Measurements from ENCODE around the gene RAB35. TPM values are rescaled to one million over a fixed set of nuclear protein-coding genes. Genes with fewer than 3 reads are reported as not detected.
A peak's percentile ranks its signal among the peaks of the same experiment; 100 is the strongest.

RAB35 gene
- total RNA-seq, 2 experiments from 2014 or later, result 58.4 to 63.2 TPM

GRCh38 chr12:120093592-120094355 lies 22.8 kb downstream of the RAB35 start:
- no peaks in the 10 kb centered on the region for H3K27me3 Mint-ChIP-seq
- no peak for ATAC-seq
- peaks cover 4% of the 10 kb centered on the region for H3K4me1 Mint-ChIP-seq
- peaks cover 26% of the 10 kb centered on the region for H3K36me3 Mint-ChIP-seq (ENCODE audit: low read depth)
- no peak overlapping the region for H3K4me3 Mint-ChIP-seq
- ChIA-PET CTCF (interaction anchor here (0.8 kb wide), 1 partner anchor 97 kb away, joined by 3 read pairs; no protein-coding TSS in a partner anchor), POLR2A (interaction anchor here (0.6 kb wide), 1 partner anchor 145 kb away, joined by 6 read pairs; no protein-coding TSS in a partner anchor)
- intact Hi-C loops (cut with DNase I, micrococcal nuclease), result no loop called here
- H3K9me3 Mint-ChIP-seq (ENCODE audit: low read depth), result no peaks in the 10 kb centered on the region
- peak; percentile 33 for DNase-seq
- H3K27ac Mint-ChIP-seq, result no peak overlapping the region

DNA sequence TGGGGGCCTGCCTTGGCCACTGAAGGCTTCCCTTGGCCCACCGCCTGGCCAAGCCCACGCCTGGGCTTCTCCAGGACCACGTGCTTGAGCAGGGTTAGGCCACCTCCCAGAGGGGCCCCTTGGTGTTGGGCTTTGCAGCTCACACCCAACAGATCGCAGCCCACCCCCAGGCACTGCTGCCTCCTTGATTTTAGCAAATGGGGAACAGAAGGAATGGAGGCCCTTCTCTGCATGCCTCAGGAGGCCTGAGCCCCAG lies 23.3 kb downstream of the RAB35 start:
- DNase-seq, result no peak
- H3K27ac Mint-ChIP-seq, result no peak overlapping the region
- H3K9me3 Mint-ChIP-seq (ENCODE audit: low read depth), result no peaks in the 10 kb centered on the region
- ATAC-seq, result no peak
- H3K4me3 Mint-ChIP-seq, result no peak overlapping the region
- intact Hi-C loops (cut with DNase I, micrococcal nuclease), result no loop called here
- H3K27me3 Mint-ChIP-seq, result no peaks in the 10 kb centered on the region
- POLR2A ChIA-PET, result interaction anchor here (0.6 kb wide), 2 partner anchors 144 to 184 kb away, joined by 4 to 6 read pairs; no protein-coding TSS in a partner anchor
- CTCF ChIA-PET, result no interaction called here
- peaks cover 23% of the 10 kb centered on the region for H3K36me3 Mint-ChIP-seq (ENCODE audit: low read depth)
- H3K4me1 Mint-ChIP-seq, result peaks cover 4% of the 10 kb centered on the region

DNA sequence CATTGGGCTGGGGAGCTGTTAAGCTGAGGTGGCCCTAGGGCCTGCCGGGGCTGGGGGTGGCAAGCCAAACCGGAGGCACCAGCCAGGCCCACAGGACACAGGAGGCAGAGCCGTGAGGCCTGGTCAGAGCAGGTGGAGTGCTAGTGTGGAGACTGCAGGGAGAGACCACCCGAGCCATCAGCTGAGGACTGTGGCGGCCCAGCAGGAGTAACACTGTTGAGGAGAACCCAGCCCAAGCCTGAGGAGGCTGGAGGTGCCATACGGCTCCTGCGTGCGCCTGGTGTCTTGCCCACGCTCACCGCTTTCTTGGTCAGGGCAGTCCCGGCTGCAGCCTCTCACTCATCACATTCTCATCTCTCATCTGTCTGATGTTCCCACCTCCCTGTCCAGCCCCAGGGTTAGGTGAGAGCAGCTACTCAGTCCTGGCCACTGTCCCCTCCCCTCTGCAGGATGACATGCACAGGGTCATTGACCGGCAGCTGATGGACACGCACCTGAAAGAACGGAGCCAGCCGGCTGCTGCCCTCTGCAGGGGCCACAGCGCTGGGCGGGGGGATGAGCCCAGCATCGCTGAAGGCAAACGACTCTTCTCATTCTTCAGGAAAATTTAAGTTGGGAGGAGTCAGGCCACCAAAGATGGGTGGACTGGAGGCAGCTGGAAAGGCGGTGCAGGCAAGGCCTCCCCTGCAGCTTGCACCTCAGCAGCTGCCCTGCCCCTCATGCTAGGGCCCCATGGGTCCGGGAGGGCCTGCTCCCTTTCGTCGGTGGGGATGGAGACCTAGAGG lies 23.8 kb downstream of the RAB35 start:
- H3K27ac Mint-ChIP-seq, result peak overlapping the region; percentile 2
- peaks cover 5% of the 10 kb centered on the region for H3K4me1 Mint-ChIP-seq
- no peak overlapping the region for H3K4me3 Mint-ChIP-seq
- no peaks in the 10 kb centered on the region for H3K27me3 Mint-ChIP-seq
- ATAC-seq (no peak), DNase-seq (no peak)
- H3K9me3 Mint-ChIP-seq (ENCODE audit: low read depth), result no peaks in the 10 kb centered on the region
- peaks cover 23% of the 10 kb centered on the region for H3K36me3 Mint-ChIP-seq (ENCODE audit: low read depth)
- CTCF ChIA-PET, result interaction anchor here (0.6 to 0.7 kb wide), 2 partner anchors 23 to 104 kb away, joined by 3 read pairs; partner anchors contain the start of gene BICDL1
- POLR2A ChIA-PET, result interaction anchor here (0.6 to 0.8 kb wide), 3 partner anchors 19 to 184 kb away, joined by 4 to 7 read pairs (median 6); no protein-coding TSS in a partner anchor
- intact Hi-C loops (cut with DNase I, micrococcal nuclease), result no loop called here

- peaks cover 30% of the 10 kb centered on the region for H3K36me3 Mint-ChIP-seq (ENCODE audit: low read depth)
These were observed 25.0 kb downstream of the RAB35 start for GRCh38 chr12:120091371-120092090.

DNA sequence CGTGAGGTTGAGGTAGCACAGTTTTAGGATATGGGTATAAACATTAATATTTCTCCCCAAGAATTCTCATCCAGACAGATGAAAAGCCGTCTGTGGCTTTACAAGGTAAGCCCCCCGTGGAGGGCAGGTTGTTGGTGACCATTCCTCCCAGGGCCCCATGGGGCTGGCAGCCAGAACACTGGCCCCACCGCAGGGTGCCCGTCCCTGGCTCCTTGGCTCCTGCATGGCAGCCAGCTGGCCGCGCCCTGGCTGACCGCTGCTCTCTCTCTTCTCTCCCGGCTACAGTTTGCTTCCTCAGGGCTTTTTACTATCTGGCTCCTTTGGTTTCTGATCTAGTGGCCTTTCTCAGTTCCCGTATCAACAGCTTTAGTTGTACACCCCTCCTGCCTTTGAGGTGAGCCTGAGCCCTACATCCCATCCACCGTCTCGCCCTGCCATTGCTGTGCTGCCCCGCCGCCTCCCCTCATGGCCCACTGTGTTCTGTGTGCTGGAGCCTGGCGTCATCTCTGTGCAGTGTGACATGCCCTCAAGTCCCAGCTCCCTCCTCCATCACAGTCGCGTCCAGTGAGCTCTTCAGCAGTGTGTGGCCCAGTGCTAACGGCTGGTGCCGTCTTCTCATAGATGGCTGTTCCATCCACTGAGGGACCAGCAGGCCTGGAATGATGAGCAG lies 25.8 kb downstream of the RAB35 start:
- ATAC-seq, result no peak
- POLR2A ChIA-PET, result interaction anchor here (0.7 kb wide), 1 partner anchor 76 kb away, joined by 3 read pairs; no protein-coding TSS in a partner anchor
- intact Hi-C loops (cut with DNase I, micrococcal nuclease), result no loop called here
- H3K27me3 Mint-ChIP-seq, result no peaks in the 10 kb centered on the region
- H3K27ac Mint-ChIP-seq, result no peak overlapping the region
- peaks cover 23% of the 10 kb centered on the region for H3K4me1 Mint-ChIP-seq
- no peak overlapping the region for H3K4me3 Mint-ChIP-seq
- no peaks in the 10 kb centered on the region for H3K9me3 Mint-ChIP-seq (ENCODE audit: low read depth)
- no peak for DNase-seq
- CTCF ChIA-PET, result interaction anchor here (0.7 to 1.0 kb wide), 2 partner anchors 22 to 129 kb away, joined by 3 to 4 read pairs; no protein-coding TSS in a partner anchor
- peaks cover 29% of the 10 kb centered on the region for H3K36me3 Mint-ChIP-seq (ENCODE audit: low read depth)

More at GRCh38 chr12:120091371-120092090, 25.0 kb downstream of the RAB35 start:
- DNase-seq, result no peak
- peak overlapping the region; percentile 7 for H3K27ac Mint-ChIP-seq
- no peak for ATAC-seq
- peaks cover 15% of the 10 kb centered on the region for H3K4me1 Mint-ChIP-seq
- ChIA-PET POLR2A (interaction anchor here (0.6 kb wide), 1 partner anchor 173 kb away, joined by 4 read pairs; no protein-coding TSS in a partner anchor), CTCF (interaction anchor here (0.6 to 0.7 kb wide), 2 partner anchors 22 to 103 kb away, joined by 3 read pairs; partner anchors contain the start of gene BICDL1)
- no peaks in the 10 kb centered on the region for H3K9me3 Mint-ChIP-seq (ENCODE audit: low read depth)
- no peak overlapping the region for H3K4me3 Mint-ChIP-seq
- intact Hi-C loops (cut with DNase I, micrococcal nuclease), result no loop called here
- H3K27me3 Mint-ChIP-seq, result no peaks in the 10 kb centered on the region

DNA sequence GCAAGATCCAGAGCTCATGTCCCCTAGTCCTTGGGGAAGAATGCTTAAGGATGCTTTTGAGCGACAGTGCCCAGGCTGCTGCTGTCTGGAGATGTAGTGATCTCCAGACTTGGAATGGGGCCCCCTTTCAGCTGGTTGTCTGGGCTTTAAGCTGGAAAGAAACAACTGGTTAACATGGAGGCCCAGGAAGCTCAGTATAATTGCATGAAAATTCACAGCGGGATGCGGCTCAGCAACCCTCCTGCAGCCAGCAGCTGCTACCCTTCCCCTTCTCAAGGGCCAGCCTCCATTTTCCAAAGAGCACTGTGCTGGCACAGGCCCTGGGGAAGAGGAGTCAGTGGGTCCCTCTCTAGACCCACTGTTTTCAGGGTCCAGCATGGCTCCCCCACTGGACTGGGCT lies 26.3 kb downstream of the RAB35 start:
- DNase-seq (no peak), ATAC-seq (no peak)
- CTCF ChIA-PET, result interaction anchor here (0.7 to 1.0 kb wide), 2 partner anchors 21 to 129 kb away, joined by 3 to 4 read pairs; no protein-coding TSS in a partner anchor
- H3K27ac Mint-ChIP-seq, result no peak overlapping the region
- POLR2A ChIA-PET, result no interaction called here
- H3K36me3 Mint-ChIP-seq (ENCODE audit: low read depth), result peaks cover 35% of the 10 kb centered on the region
- no peak overlapping the region for H3K4me3 Mint-ChIP-seq
- H3K4me1 Mint-ChIP-seq, result peaks cover 29% of the 10 kb centered on the region
- no peaks in the 10 kb centered on the region for H3K9me3 Mint-ChIP-seq (ENCODE audit: low read depth)
- H3K27me3 Mint-ChIP-seq, result no peaks in the 10 kb centered on the region
- intact Hi-C loops (cut with DNase I, micrococcal nuclease), result no loop called here

DNA sequence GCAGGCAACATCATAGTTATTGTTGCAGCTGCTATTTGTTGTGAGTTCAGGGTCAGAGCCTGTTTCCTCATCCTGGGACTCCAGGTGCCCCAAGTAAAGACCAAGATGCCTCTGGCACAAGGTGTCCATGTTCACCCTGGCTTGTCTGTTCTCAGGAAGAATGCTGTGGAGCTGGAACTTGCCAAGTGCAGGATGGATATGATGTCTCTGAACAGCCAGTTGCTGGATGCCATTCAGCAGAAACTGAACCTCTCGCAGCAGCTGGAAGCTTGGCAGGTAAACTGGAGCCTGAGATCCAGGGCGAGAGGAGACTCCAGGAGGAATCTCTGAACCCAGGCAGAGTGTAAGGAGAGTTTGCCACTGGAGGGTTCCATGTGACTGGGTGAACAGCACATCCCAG lies 26.8 kb downstream of the RAB35 start:
- intact Hi-C loops (cut with DNase I, micrococcal nuclease), result no loop called here
- Mint-ChIP-seq H3K36me3 (ENCODE audit: low read depth) (peaks cover 38% of the 10 kb centered on the region), H3K9me3 (ENCODE audit: low read depth) (no peaks in the 10 kb centered on the region), H3K27me3 (no peaks in the 10 kb centered on the region), H3K4me3 (no peak overlapping the region), H3K4me1 (peaks cover 33% of the 10 kb centered on the region), H3K27ac (no peak overlapping the region)
- DNase-seq (no peak), ATAC-seq (no peak)
- POLR2A ChIA-PET, result no interaction called here
- CTCF ChIA-PET, result interaction anchor here (0.7 to 1.0 kb wide), 2 partner anchors 21 to 128 kb away, joined by 3 to 4 read pairs; no protein-coding TSS in a partner anchor

GRCh38 chr12:120089105-120089504 lies 27.4 kb downstream of the RAB35 start:
- DNase-seq (no peak), ATAC-seq (no peak)
- H3K36me3 Mint-ChIP-seq (ENCODE audit: low read depth), result peaks cover 42% of the 10 kb centered on the region
- ChIA-PET POLR2A (no interaction called here), CTCF (interaction anchor here (0.6 to 2.5 kb wide), 3 partner anchors 11 to 37 kb away, joined by 3 to 6 read pairs (median 3); no protein-coding TSS in a partner anchor)
- no peak overlapping the region for H3K27ac Mint-ChIP-seq
- H3K4me1 Mint-ChIP-seq, result peaks cover 40% of the 10 kb centered on the region
- H3K27me3 Mint-ChIP-seq, result no peaks in the 10 kb centered on the region
- H3K4me3 Mint-ChIP-seq, result no peak overlapping the region
- no peaks in the 10 kb centered on the region for H3K9me3 Mint-ChIP-seq (ENCODE audit: low read depth)
- intact Hi-C loops (cut with DNase I, micrococcal nuclease), result no loop called here

DNA sequence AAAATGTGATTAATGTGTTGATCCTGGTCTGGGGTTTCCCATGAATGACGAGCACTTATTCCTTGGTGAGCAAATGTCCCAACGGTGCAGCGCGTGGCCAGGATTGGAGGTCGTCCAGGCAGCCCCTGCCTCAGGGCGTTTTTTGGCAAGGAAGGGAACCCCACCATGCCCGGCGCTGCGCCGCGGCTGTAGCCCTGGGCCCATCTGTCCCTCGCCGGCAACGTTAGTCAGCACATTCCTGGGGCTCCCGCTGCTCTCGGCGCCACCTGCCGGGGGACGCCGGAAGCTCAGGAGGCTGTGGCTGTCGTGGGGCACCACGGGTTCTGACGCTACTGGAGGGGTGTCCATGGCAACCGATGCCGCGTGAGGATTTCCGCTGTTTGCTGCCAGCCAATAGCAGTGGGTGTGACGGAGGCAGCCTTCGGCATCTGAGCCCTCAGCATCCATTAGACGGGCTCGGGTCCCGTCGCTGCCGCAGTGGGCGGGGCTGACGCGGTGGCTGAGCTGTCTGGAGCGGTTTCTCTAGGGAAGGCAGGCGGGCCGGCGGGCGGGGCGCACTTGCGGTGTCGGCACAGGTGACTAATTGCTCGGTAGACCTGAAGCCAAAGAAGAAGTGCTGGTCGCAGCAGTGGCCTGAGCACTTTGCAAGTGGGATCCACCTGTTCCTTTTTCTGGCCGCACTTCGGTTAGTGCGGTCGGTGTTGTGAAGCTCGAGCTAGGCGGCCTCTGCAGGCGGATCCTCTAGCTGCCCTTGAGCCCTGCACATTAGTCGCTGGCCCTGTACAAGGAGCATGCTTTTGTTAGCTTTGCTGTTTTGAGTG lies 29.5 kb downstream of the RAB35 start:
- DNase-seq (peak; percentile 100), ATAC-seq (peak; percentile 98)
- H3K9me3 Mint-ChIP-seq (ENCODE audit: low read depth), result no peaks in the 10 kb centered on the region
- H3K36me3 Mint-ChIP-seq (ENCODE audit: low read depth), result peaks cover 50% of the 10 kb centered on the region
- ChIA-PET CTCF (interaction anchor here (0.5 to 2.5 kb wide), 25 partner anchors 9 to 198 kb away, joined by 3 to 11 read pairs (median 3); partner anchors contain the start of genes BICDL1 and RAB35), POLR2A (interaction anchor here (0.6 to 1.4 kb wide), 12 partner anchors 30 to 204 kb away, joined by 3 to 16 read pairs (median 4); partner anchors contain the start of genes BICDL1, RAB35, RNU4-2 and RPLP0)
- no peaks in the 10 kb centered on the region for H3K27me3 Mint-ChIP-seq
- intact Hi-C loops (cut with DNase I, micrococcal nuclease), result loop anchor here (1.0 to 2.0 kb wide), 14 partner anchors 29 to 420 kb away; partner anchors contain the start of genes BICDL1 (in 1 of the 2), CIT (in 1 of the 2), GCN1 (in 1 of the 2) and RAB35 (in 1 of the 2)
- H3K4me3 Mint-ChIP-seq, result peak overlapping the region; percentile 46
- H3K4me1 Mint-ChIP-seq, result peaks cover 41% of the 10 kb centered on the region
- H3K27ac Mint-ChIP-seq, result peak overlapping the region; percentile 75
